ENCODE data around the gene TBX2.
"Not testable (repeated sequence)": the region's sequence is repeated elsewhere in the genome, so short reads cannot be mapped to it uniquely, and the experiment has no call there.

Gene TBX2

DNA sequence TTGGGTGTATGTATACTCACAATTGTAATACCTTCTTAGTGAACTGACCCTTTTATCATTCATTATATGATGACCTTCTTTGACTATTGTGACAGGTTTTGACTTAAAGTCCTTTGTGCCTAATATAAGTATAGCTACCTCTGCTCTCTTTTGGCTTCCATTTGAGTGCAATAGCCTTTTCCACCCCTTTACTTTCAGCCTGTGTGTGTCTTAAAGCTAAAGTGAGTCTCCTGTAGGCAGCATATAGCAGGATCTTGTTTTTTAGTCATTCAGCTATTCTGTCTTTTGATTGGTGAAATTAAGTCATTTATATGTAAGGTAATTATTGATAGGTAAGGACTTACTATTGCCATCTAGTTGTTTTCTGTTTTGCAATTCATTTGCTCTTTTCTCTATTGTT is 36.6 kb downstream of the TBX2 start:
- Histone ChIP-seq H3K27ac (no peak overlapping the region), H3K4me3 (ENCODE audit: low read depth, low read length) (no peak overlapping the region), H3K27me3 (replicated peaks) (no peaks in the 10 kb centered on the region), H3K36me3 (replicated peaks) (no peaks in the 10 kb centered on the region)
- no peak for DNase-seq
- TF ChIP-seq, protein P1, sequence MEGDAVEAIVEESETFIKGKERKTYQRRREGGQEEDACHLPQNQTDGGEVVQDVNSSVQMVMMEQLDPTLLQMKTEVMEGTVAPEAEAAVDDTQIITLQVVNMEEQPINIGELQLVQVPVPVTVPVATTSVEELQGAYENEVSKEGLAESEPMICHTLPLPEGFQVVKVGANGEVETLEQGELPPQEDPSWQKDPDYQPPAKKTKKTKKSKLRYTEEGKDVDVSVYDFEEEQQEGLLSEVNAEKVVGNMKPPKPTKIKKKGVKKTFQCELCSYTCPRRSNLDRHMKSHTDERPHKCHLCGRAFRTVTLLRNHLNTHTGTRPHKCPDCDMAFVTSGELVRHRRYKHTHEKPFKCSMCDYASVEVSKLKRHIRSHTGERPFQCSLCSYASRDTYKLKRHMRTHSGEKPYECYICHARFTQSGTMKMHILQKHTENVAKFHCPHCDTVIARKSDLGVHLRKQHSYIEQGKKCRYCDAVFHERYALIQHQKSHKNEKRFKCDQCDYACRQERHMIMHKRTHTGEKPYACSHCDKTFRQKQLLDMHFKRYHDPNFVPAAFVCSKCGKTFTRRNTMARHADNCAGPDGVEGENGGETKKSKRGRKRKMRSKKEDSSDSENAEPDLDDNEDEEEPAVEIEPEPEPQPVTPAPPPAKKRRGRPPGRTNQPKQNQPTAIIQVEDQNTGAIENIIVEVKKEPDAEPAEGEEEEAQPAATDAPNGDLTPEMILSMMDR (IDR thresholded peaks at IDR 0.05; ENCODE audit: low read depth, low read length, missing control alignments) = no peak
- in situ Hi-C loops (cut with HindIII; ENCODE audit: low pct_ligation_motif_present, low sequenced_read_pairs) = no loop called here

DNA sequence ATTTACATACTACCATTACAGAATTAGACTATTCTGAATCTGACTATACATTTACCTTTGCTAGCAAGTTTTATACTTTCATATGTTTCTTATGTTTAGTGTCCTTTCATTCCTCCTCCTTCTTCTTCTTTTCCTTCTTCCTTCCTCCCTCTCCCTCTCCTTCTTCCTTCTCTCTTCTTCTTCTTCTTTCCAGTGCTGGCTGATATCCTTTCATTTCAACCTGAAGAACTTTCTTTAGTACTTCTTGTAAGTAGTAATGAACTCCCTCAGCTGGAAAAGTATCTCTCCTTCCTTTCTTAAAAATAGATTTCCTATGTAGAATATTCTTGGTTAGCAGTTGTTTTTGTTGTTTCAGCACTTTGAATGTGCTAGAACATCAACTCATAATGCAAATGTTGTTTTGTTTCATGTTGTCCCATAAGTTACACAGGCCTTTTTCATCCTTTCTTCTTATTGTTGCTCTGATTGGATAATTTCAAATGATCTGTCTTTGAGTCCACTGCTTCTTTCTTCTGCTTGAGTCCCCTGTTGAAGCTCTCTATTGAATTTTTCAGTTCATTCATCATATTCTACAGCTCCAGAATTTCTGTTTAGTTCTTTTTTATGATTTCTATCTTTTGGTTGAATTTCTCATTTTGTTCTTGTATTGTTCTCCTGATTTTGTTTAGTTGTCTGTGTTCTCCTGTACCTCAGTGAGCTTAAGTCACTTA is 37.5 kb downstream of the TBX2 start:
- Histone ChIP-seq H3K27ac (no peak overlapping the region), H3K27me3 (replicated peaks) (no peaks in the 10 kb centered on the region), H3K36me3 (replicated peaks) (no peaks in the 10 kb centered on the region), H3K4me3 (ENCODE audit: low read depth, low read length) (no peak overlapping the region)
- in situ Hi-C loops (cut with HindIII; ENCODE audit: low pct_ligation_motif_present, low sequenced_read_pairs) = no loop called here
- TF ChIP-seq, protein P1 (IDR thresholded peaks at IDR 0.05; ENCODE audit: low read depth, low read length, missing control alignments) = no peak
- DNase-seq = no peak

DNA sequence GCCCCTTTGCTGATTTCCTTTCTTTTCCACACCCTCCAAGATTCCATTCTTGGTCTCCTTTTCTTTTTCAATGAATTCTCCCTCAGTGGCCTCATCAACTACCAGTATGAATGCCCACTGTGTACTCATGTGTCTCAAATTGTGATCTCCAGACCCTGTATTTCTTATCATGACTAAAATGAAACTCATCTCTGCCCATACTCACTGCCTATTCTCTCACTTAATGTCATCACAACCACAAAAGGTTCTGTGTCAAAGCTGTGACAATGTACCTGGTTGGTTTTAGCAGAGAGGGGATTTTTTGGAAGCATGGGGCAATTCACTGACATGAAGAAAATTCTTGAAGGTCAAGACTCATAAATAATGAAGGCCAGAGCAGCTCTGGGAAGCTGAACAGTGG is 41.1 kb downstream of the TBX2 start:
- no peak for DNase-seq
- in situ Hi-C loops (cut with HindIII; ENCODE audit: low pct_ligation_motif_present, low sequenced_read_pairs) = no loop called here
- H3K27ac ChIP-seq = no peak overlapping the region
- no peaks in the 10 kb centered on the region for H3K27me3 ChIP-seq (replicated peaks)
- TF ChIP-seq, protein P1 (IDR thresholded peaks at IDR 0.05; ENCODE audit: low read depth, low read length, missing control alignments) = no peak
- no peak overlapping the region for H3K4me3 ChIP-seq (ENCODE audit: low read depth, low read length)
- H3K36me3 ChIP-seq (replicated peaks) = no peaks in the 10 kb centered on the region

DNA sequence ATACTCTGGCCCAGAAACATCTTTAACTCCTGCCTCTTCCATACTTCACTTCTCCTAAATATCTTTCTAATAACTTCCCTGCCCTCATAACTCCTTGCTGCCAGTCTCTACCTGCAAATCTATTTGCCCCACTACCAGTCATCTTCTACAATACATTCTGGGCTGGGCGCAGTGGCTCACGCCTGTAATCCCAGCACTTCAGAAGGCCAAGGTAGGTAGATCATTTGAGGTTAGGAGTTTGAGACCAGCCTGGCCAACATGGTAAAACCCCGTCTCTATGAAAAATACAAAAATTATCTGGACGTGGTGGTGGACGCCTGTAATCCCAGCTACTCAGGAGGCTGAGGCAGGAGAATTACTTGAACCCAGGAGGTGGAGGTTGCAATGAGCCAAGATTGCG is 41.9 kb downstream of the TBX2 start:
- H3K36me3 ChIP-seq (replicated peaks); DNase-seq; H3K27me3 ChIP-seq (replicated peaks); in situ Hi-C loops (cut with HindIII; ENCODE audit: low pct_ligation_motif_present, low sequenced_read_pairs); H3K27ac ChIP-seq; H3K4me3 ChIP-seq (ENCODE audit: low read depth, low read length): not testable (repeated sequence)

DNA sequence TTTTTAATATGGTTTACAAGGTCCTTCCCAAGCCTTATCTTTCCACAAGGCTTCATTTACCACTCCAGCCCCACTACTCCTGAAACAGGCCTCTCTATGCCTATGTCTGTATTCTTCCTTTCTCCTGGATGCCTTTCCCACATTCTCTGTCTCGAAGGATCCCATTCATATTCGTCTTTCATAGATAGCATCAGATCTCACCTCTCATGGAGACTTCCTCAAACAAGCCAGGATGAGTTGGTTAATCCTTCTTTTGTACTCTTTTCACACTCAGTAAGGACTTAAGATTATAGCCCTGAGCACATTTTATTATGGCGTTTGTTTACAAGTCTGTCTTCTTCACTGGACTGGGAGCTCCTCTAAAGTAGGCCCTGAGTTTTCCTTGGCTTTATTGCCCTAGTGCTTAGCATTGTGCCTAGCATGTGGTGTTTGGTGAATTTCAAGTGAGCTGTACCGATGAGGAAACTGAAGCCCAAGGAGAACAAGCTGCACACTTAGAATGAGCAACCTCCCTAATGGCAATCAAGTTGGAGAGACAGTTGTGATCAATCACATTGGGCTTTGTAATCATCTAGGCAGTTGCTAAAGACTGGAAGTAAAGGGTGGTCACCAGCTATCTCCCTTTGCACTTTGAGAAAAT is 42.6 kb downstream of the TBX2 start:
- no peak overlapping the region for H3K4me3 ChIP-seq (ENCODE audit: low read depth, low read length)
- no peaks in the 10 kb centered on the region for H3K36me3 ChIP-seq (replicated peaks)
- no peak for DNase-seq
- H3K27me3 ChIP-seq (replicated peaks) = no peaks in the 10 kb centered on the region
- in situ Hi-C loops (cut with HindIII; ENCODE audit: low pct_ligation_motif_present, low sequenced_read_pairs) = no loop called here
- TF ChIP-seq, protein P1 (IDR thresholded peaks at IDR 0.05; ENCODE audit: low read depth, low read length, missing control alignments) = no peak
- no peak overlapping the region for H3K27ac ChIP-seq

DNA sequence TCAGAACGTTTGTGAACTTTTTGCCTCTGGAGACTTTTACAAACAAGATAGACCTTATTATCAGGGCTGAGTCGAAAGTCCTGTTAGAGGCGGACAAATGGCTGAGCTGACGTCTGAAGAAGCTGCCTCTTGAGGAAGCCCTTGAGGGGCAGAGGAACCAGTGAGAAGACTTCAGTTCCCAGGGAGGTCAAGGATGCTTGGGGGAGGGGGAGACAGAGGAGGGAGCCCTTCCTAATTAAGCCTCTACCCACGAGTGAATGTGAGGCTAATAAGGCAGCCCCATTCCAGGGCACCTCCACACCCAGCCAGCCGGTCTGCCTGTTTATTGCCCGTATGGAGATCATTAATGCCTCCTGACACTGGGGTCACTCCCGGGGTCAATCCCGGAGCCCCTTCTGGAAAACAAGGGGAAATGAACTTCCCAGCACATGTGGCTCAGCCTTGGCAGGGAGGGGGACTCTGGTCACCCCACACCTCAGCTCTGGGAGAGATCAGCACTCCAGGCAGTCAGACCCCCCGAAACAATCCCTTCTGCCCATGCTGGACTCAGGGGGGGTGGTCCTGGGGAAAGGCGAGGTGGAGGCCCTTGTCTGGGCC is 43.3 kb downstream of the TBX2 start:
- Histone ChIP-seq H3K27ac (no peak overlapping the region), H3K27me3 (replicated peaks) (no peaks in the 10 kb centered on the region), H3K4me3 (ENCODE audit: low read depth, low read length) (no peak overlapping the region), H3K36me3 (replicated peaks) (no peaks in the 10 kb centered on the region)
- no peak for DNase-seq
- TF ChIP-seq, protein P1 (IDR thresholded peaks at IDR 0.05; ENCODE audit: low read depth, low read length, missing control alignments) = no peak
- in situ Hi-C loops (cut with HindIII; ENCODE audit: low pct_ligation_motif_present, low sequenced_read_pairs) = no loop called here
